Brain microvascular endothelial cell (primary cell): ENCODE data around the gene PICK1.

Source experiments
- DNase-seq: peaks from one replicate; pipeline ENCODE4 v3.0.0-alpha.2; 2020
- H3K27ac ChIP-seq: fragments of 250-450 bp; sonication (Bioruptor Pico); 2 replicates; pipeline ENCODE4 v1.5.1; 2020; ENCODE audit warnings: mild to moderate bottlenecking, moderate library complexity
- H3K27me3 ChIP-seq: fragments of 250-450 bp; sonication (Bioruptor Pico); replicated peaks from 2 replicates; pipeline ENCODE4 v1.5.1; 2020; ENCODE audit warnings: mild to moderate bottlenecking
- H3K36me3 ChIP-seq: fragments of 250-450 bp; sonication (Bioruptor Pico); replicated peaks from 2 replicates; pipeline ENCODE4 v1.5.1; 2020; ENCODE audit warnings: mild to moderate bottlenecking
- H3K4me3 ChIP-seq: 2 replicates; pipeline ENCODE4 v1.5.1; 2011; ENCODE audit warnings: low read depth, mild to moderate bottlenecking, control low read depth, low read length, moderate library complexity
- CTCF ChIP-seq: IDR thresholded peaks from 2 replicates; pipeline ENCODE4 v1.5.1; 2011; ENCODE audit warnings: low read depth, mild to moderate bottlenecking, moderate library complexity, low read length, control low read depth, inconsistent platforms; ENCODE audit errors: missing control alignments
- in situ Hi-C: cut with HindIII; loops from 2 replicates; pipeline ENCODE4 v1.10.0; 2017; ENCODE audit warnings: low sequenced_read_pairs, low pct_ligation_motif_present

The PICK1 gene

GRCh38 chr22:38062791-38063190 is 5.6 kb downstream of the PICK1 start:
- no peaks in the 10 kb centered on the region for H3K27me3 ChIP-seq
- no peak for TF ChIP-seq CTCF
- in situ Hi-C loops: no loop called here
- H3K27ac ChIP-seq: no peak overlapping the region
- no peaks in the 10 kb centered on the region for H3K36me3 ChIP-seq
- no peak for DNase-seq
- H3K4me3 ChIP-seq: no peak overlapping the region

- H3K27ac ChIP-seq: no peak overlapping the region
- no peaks in the 10 kb centered on the region for H3K27me3 ChIP-seq
- no peak overlapping the region for H3K4me3 ChIP-seq
- no peak for TF ChIP-seq CTCF
- DNase-seq: no peak
- H3K36me3 ChIP-seq: no peaks in the 10 kb centered on the region
- in situ Hi-C loops: no loop called here
Observed at GRCh38 chr22:38065539-38065938, 8.3 kb downstream of the PICK1 start.

GRCh38 chr22:38066381-38067027 is 9.3 kb downstream of the PICK1 start:
- H3K4me3 ChIP-seq: no peak overlapping the region
- TF ChIP-seq CTCF: peak; percentile 22
- no peaks in the 10 kb centered on the region for H3K27me3 ChIP-seq
- no peak for DNase-seq
- no peaks in the 10 kb centered on the region for H3K36me3 ChIP-seq
- no peak overlapping the region for H3K27ac ChIP-seq
- in situ Hi-C loops: no loop called here

- TF ChIP-seq CTCF: no peak
- in situ Hi-C loops: no loop called here
- Histone ChIP-seq H3K36me3 (no peaks in the 10 kb centered on the region), H3K4me3 (no peak overlapping the region), H3K27me3 (no peaks in the 10 kb centered on the region), H3K27ac (no peak overlapping the region)
- DNase-seq: no peak
Observed at GRCh38 chr22:38067028-38067415, 9.8 kb downstream of the PICK1 start.

- TF ChIP-seq CTCF: no peak
- no peak for DNase-seq
- in situ Hi-C loops: no loop called here
- Histone ChIP-seq H3K27ac (no peak overlapping the region), H3K27me3 (no peaks in the 10 kb centered on the region), H3K4me3 (no peak overlapping the region), H3K36me3 (peaks cover under 1% of the 10 kb centered on the region)
Observed at GRCh38 chr22:38067761-38068360, 10.7 kb downstream of the PICK1 start.
